Measurements from ENCODE around the gene JAK1. TPM values are rescaled to one million over a fixed set of nuclear protein-coding genes. Genes with fewer than 3 reads are reported as not detected.

The JAK1 gene
- total RNA-seq, 2 donors from 2014 or later = 22.9 to 23.2 TPM

- no peaks in the 10 kb centered on the region for H3K4me1 Mint-ChIP-seq
- H3K27ac Mint-ChIP-seq = no peak overlapping the region
- H3K9me3 ChIP-seq (ENCODE audit: control insufficient read depth, low read length) = no peaks in the 10 kb centered on the region
- no peak overlapping the region for H3K4me3 ChIP-seq (ENCODE audit: low read length)
- H3K36me3 ChIP-seq (ENCODE audit: control insufficient read depth, insufficient read depth, low read length) = no peaks in the 10 kb centered on the region
- 95% methylated on average over 2 of the region's 2 CpGs; no CpG with 5 or more reads in 1 of the 2 experiments for WGBS, 2 experiments (ENCODE audit: insufficient coverage in 1 of 2, insufficient read length in 1 of 2)
- H3K27me3 ChIP-seq (ENCODE audit: control insufficient read depth, insufficient read depth, low read length, poor library complexity, severe bottlenecking) = no peaks in the 10 kb centered on the region
- H3K9ac ChIP-seq (ENCODE audit: extremely low read depth, low read length, poor library complexity, severe bottlenecking) = no peak overlapping the region
- no peaks in the 10 kb centered on the region for H3K27me3 Mint-ChIP-seq (ENCODE audit: insufficient read depth)
- no peak for DNase-seq
- TF ChIP-seq CTCF (conservative IDR thresholded peaks at IDR 0.05) = no peak
- peaks cover 2% of the 10 kb centered on the region for H3K9me3 Mint-ChIP-seq
- no peak overlapping the region for H3K4me3 Mint-ChIP-seq
- H3K27ac ChIP-seq (ENCODE audit: low read depth, low read length) = no peak overlapping the region
- H3K36me3 Mint-ChIP-seq (ENCODE audit: low read depth) = no peaks in the 10 kb centered on the region
- no peaks in the 10 kb centered on the region for H3K4me1 ChIP-seq (ENCODE audit: control insufficient read depth, insufficient read depth, low read length)
Observed at GRCh38 chr1:65011983-65012382, 45.6 kb upstream of the JAK1 start.

- H3K4me3 ChIP-seq (ENCODE audit: low read length) = no peak overlapping the region
Observed at GRCh38 chr1:65009724-65010420, 43.5 kb upstream of the JAK1 start.

GRCh38 chr1:65009176-65009575 lies 42.8 kb upstream of the JAK1 start:
- no peak for TF ChIP-seq CTCF (conservative IDR thresholded peaks at IDR 0.05)
- peaks cover 24% of the 10 kb centered on the region for H3K27me3 ChIP-seq (ENCODE audit: control insufficient read depth, insufficient read depth, low read length, poor library complexity, severe bottlenecking)
- peaks cover 18% of the 10 kb centered on the region for H3K27me3 Mint-ChIP-seq (ENCODE audit: insufficient read depth)
- no peak for DNase-seq
- no peak overlapping the region for H3K9ac ChIP-seq (ENCODE audit: extremely low read depth, low read length, poor library complexity, severe bottlenecking)
- H3K4me1 Mint-ChIP-seq = peaks cover 2% of the 10 kb centered on the region
- H3K27ac ChIP-seq (ENCODE audit: low read depth, low read length) = no peak overlapping the region
- H3K4me3 Mint-ChIP-seq = no peak overlapping the region
- H3K4me3 ChIP-seq (ENCODE audit: low read length) = no peak overlapping the region
- no peaks in the 10 kb centered on the region for H3K36me3 ChIP-seq (ENCODE audit: control insufficient read depth, insufficient read depth, low read length)
- no peak overlapping the region for H3K27ac Mint-ChIP-seq
- peaks cover 2% of the 10 kb centered on the region for H3K9me3 Mint-ChIP-seq
- H3K9me3 ChIP-seq (ENCODE audit: control insufficient read depth, low read length) = no peaks in the 10 kb centered on the region
- no peaks in the 10 kb centered on the region for H3K36me3 Mint-ChIP-seq (ENCODE audit: low read depth)
- WGBS, 2 experiments (ENCODE audit: insufficient coverage in 1 of 2, insufficient read length in 1 of 2) = no CpG with 5 or more reads among the region's 1 CpG
- H3K4me1 ChIP-seq (ENCODE audit: control insufficient read depth, insufficient read depth, low read length) = no peaks in the 10 kb centered on the region

More at GRCh38 chr1:65009724-65010420, 43.5 kb upstream of the JAK1 start:
- TF ChIP-seq CTCF (conservative IDR thresholded peaks at IDR 0.05) = no peak
- H3K27ac ChIP-seq (ENCODE audit: low read depth, low read length) = no peak overlapping the region
- H3K36me3 ChIP-seq (ENCODE audit: control insufficient read depth, insufficient read depth, low read length) = no peaks in the 10 kb centered on the region
- 86 to 92% methylated on average over 1 to 5 of the region's 5 CpGs for WGBS, 2 experiments (ENCODE audit: insufficient coverage in 1 of 2, insufficient read length in 1 of 2)
- no peak overlapping the region for H3K9ac ChIP-seq (ENCODE audit: extremely low read depth, low read length, poor library complexity, severe bottlenecking)
- peaks cover 17% of the 10 kb centered on the region for H3K27me3 ChIP-seq (ENCODE audit: control insufficient read depth, insufficient read depth, low read length, poor library complexity, severe bottlenecking)
- Mint-ChIP-seq H3K27ac (no peak overlapping the region), H3K9me3 (peaks cover 2% of the 10 kb centered on the region), H3K4me1 (peaks cover 2% of the 10 kb centered on the region), H3K36me3 (ENCODE audit: low read depth) (no peaks in the 10 kb centered on the region), H3K4me3 (no peak overlapping the region), H3K27me3 (ENCODE audit: insufficient read depth) (peaks cover 11% of the 10 kb centered on the region)
- H3K4me1 ChIP-seq (ENCODE audit: control insufficient read depth, insufficient read depth, low read length) = no peaks in the 10 kb centered on the region
- no peaks in the 10 kb centered on the region for H3K9me3 ChIP-seq (ENCODE audit: control insufficient read depth, low read length)
- DNase-seq = no peak
